Natural killer cell treated with Interleukin-12 subunit alpha and Interleukin-12 subunit beta and Interleukin-15 and Interleukin-18, amount 100 ng/mL, for 72 hours (primary cell): ENCODE data around the gene KRTAP10-1. TPM values are rescaled to one million over a fixed set of nuclear protein-coding genes. Genes with fewer than 3 reads are reported as not detected.

ENCODE experiments used
- ATAC-seq, 2 donors: fragments of 150-1000 bp; cut with Tn5 transposase in 1 of 2; sonication (Bioruptor Pico), chemical (Tn5 transposase) in 1 of 2; 2 replicates each; pipeline ENCODE4 v1.10.0; 2021
- DNase-seq: peaks from one replicate; pipeline ENCODE4 v3.0.0; 2022; ENCODE audit warnings: low spot score
- H3K27ac Mint-ChIP-seq, 2 donors: 1 replicate in 1 of 2; 2 replicates in 1 of 2; pipeline ENCODE4 v1.8.0; 2022; ENCODE audit warnings: mixed read lengths in 2 of 2, mild to moderate bottlenecking in 1 of 2, moderate library complexity in 1 of 2
- H3K27me3 Mint-ChIP-seq, 2 donors: 1 replicate in 1 of 2; 2 replicates in 1 of 2; pipeline ENCODE4 v1.8.0; 2022; ENCODE audit warnings: mixed read lengths in 2 of 2
- H3K36me3 Mint-ChIP-seq: one replicate; pipeline ENCODE4 v1.8.0; 2022; ENCODE audit warnings: mixed read lengths
- H3K4me1 Mint-ChIP-seq, 2 donors: 1 replicate in 1 of 2; 2 replicates in 1 of 2; pipeline ENCODE4 v1.8.0; 2022; ENCODE audit warnings: low read depth in 2 of 2, mixed read lengths in 2 of 2, mild to moderate bottlenecking in 1 of 2
- H3K4me3 Mint-ChIP-seq: one replicate; pipeline ENCODE4 v1.8.0; 2022; ENCODE audit warnings: mixed read lengths
- H3K9me3 Mint-ChIP-seq: 2 replicates; pipeline ENCODE4 v1.8.0; 2022; ENCODE audit warnings: mixed read lengths
- total RNA-seq, 2 donors: library from RNA; stranded (reverse); gene quantifications; one replicate each; pipeline ENCODE4 v1.2.3, GENCODE V29; 2022

The KRTAP10-1 gene
- total RNA-seq, 2 donors from 2014 or later: not detected

DNA sequence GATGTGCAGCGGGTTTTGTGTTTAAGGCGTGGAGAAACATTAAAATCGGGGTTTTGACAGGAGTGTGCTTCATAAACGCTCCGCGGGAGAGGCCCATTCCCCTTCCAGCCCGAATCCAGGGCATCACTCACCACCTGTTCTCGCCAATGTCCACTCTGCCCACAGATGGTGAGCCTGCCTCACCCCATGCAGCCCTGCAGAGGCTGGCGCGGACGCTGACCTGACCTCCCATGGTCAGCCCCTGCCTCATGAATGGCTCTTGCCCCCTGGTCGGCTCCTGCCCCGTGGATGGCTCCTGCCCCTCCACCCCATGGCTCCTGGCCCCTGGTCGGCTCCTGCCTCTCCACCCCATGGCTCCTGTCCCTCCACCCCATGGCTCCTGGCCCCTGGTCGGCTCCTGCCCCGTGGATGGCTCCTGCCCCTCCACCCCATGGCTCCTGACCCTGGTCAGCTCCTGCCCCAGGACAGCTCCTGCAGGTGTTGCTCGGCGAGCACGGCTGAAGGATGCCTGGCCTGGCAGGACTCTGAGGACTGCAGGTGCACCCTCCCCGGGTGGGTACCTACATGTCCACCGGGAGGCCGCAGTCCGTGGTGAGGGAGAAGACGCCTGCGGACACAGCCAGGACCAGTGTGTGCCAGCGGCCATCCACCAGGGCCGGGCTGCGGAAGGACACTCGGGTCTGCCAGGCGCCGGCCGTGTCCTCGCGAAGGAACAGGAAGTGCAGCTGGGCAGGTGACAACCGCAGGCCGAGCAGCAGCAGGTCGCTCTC lies 6.7 kb downstream of the KRTAP10-1 start:
- Mint-ChIP-seq H3K4me3 (no peak overlapping the region), H3K27ac (no peak overlapping the region), H3K9me3 (no peaks in the 10 kb centered on the region), H3K4me1 (peaks cover 0 to 2% of the 10 kb centered on the region in 2 donors), H3K36me3 (no peaks in the 10 kb centered on the region), H3K27me3 (peaks cover 0 to 2% of the 10 kb centered on the region in 2 donors)
- peak; percentile 32 for DNase-seq
- peak in 1 of 2 donors; percentile 4 for ATAC-seq

DNA sequence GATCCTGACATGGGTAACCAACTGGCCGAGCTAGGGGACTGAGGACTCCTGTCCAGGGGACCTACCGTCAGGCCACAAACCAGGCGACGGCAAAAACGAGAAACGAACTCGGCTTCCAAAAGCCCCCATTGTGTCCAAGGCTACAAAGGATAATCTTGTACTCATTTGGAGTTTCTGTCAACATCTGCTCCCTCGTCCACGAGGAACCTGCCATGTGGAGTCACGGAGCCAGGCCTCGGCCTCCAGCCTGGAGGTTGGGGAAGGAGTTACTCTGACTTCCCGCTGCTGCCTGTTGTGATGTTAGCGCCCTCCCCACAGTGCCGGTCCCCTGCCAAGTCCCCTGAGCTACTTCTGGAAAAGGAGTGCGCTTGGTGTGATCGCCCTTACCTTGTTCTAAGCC lies 7.3 kb downstream of the KRTAP10-1 start:
- ATAC-seq: no peak
- no peaks in the 10 kb centered on the region for H3K36me3 Mint-ChIP-seq
- H3K9me3 Mint-ChIP-seq: no peaks in the 10 kb centered on the region
- no peak overlapping the region for H3K27ac Mint-ChIP-seq
- peak; percentile 39 for DNase-seq
- no peak overlapping the region for H3K4me3 Mint-ChIP-seq
- peaks cover 0 to 2% of the 10 kb centered on the region in 2 donors for H3K4me1 Mint-ChIP-seq
- H3K27me3 Mint-ChIP-seq: no peaks in the 10 kb centered on the region

DNA sequence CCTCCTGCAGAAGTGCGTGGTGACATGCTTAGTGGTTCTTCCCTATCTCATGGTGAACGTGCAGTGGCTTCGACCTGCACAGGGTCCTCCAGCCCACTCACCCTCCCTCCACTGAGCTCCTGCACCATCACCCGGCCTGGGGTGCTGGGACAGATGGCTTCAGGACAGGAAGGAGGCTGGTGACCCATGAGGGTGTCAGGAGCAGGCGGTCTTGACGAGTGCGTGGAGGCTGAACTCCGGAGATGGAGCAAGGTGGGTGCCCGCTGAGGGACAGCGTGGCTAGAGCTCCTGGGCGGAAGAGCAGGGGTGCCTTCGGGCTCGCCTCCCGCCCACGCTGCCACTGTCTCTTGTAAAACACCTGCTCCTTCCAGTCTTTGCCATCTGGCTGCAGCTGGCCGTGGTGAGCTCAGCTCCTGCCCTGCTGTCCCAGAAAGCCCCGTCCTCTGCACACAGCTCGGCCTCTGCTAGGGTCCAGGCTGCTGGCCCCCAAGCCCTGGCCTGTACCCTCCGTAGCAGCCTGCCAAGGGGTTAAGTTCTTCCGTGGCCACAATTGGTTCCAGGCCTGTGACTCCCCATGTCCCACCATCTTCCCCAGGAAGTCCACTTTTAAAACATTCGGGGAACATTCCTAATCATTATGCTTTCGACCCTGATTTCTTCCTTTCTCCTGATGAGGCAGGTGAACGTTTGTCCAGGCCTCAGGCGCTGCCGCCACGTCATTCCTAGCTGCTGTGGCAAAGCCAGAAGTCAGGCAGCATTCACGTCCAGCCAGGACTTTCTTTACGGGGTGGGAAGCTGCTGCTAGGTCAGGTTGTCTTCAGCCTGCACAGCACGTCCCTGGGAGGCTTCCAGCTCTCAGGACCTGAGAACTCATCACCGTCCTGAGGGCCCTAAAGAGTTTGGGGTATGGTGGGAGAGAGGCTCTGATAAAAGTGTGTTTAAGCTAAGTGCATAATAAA lies 8.1 kb downstream of the KRTAP10-1 start:
- no peaks in the 10 kb centered on the region for H3K9me3 Mint-ChIP-seq
- H3K27me3 Mint-ChIP-seq: no peaks in the 10 kb centered on the region
- DNase-seq (no peak), ATAC-seq (no peak)
- peaks cover 0 to 2% of the 10 kb centered on the region in 2 donors for H3K4me1 Mint-ChIP-seq
- H3K36me3 Mint-ChIP-seq: no peaks in the 10 kb centered on the region
- no peak overlapping the region for H3K4me3 Mint-ChIP-seq
- no peak overlapping the region for H3K27ac Mint-ChIP-seq

DNA sequence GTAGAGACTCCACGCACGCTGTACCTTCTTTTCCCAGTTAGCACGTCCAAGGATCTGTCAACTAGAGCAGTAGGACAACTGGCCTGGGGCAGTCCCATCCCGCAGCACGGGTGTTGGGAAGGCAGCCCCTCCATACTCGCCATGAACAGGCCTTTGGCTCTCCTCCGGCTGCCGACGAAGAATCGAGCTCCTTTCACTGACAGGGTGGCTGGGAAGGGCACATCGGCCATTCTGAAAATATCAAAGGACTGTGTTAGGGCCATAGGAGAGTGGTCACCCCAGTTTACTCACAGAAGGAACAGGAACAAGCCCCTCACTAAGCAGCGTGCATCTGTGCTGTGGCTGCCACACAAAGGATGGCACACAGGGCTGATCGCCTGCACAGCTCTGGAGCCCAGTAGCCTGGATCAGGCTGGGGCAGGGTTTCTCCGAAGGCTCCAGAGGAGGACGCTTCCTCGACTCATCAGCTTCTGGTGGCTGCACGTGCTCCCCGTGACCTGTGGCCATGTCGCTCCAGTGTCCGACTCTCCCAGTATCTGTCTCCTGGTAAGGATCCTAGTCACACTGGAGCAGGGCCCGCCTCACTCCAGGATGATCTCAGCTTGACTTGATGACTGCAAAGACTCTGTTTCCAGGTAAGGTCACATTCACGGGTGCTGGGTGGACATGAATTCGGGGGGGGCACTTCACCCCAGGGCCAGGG lies 8.9 kb downstream of the KRTAP10-1 start:
- H3K27ac Mint-ChIP-seq: no peak overlapping the region
- no peak overlapping the region for H3K4me3 Mint-ChIP-seq
- no peaks in the 10 kb centered on the region for H3K36me3 Mint-ChIP-seq

DNA sequence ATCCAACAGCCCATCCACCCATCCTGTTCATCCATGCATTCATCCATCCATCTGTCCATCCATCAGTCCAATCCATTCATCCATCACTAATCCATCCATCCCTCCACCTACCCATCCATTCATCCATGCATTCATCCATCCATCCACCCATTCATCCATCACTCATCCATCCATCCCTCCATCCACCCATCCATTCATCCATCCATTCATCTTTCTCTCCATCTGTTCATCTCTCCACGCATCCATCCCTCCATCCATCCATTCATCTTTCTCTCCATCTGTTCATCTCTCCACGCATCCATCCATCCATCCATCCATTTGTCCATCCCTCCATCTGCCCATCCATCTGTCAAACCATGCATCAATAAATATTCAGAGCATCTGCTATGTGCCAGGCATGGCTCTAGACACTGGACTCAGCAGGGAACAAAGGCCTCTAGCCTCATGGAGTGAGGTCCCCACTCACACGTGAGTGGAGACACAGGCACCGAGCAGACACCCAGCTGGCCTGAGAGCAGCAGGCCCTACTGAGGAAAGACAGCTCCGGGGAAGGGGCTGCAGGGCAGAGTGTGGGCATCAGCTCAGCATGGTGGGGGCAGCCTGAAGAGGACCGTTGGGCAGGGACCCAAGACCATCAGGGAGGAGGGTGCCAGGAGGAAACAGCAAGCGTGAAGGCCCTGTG lies 9.6 kb downstream of the KRTAP10-1 start:
- Mint-ChIP-seq H3K36me3 (no peaks in the 10 kb centered on the region), H3K4me3 (no peak overlapping the region), H3K27me3 (no peaks in the 10 kb centered on the region), H3K27ac (no peak overlapping the region), H3K9me3 (no peaks in the 10 kb centered on the region), H3K4me1 (peaks cover 0 to 2% of the 10 kb centered on the region in 2 donors)
- ATAC-seq (no peak), DNase-seq (no peak)

More for the DNA sequence above, 8.9 kb downstream of the KRTAP10-1 start:
- ATAC-seq (no peak), DNase-seq (peak; percentile 53)
- peaks cover 0 to 2% of the 10 kb centered on the region in 2 donors for H3K4me1 Mint-ChIP-seq
- no peaks in the 10 kb centered on the region for H3K27me3 Mint-ChIP-seq
- no peaks in the 10 kb centered on the region for H3K9me3 Mint-ChIP-seq

DNA sequence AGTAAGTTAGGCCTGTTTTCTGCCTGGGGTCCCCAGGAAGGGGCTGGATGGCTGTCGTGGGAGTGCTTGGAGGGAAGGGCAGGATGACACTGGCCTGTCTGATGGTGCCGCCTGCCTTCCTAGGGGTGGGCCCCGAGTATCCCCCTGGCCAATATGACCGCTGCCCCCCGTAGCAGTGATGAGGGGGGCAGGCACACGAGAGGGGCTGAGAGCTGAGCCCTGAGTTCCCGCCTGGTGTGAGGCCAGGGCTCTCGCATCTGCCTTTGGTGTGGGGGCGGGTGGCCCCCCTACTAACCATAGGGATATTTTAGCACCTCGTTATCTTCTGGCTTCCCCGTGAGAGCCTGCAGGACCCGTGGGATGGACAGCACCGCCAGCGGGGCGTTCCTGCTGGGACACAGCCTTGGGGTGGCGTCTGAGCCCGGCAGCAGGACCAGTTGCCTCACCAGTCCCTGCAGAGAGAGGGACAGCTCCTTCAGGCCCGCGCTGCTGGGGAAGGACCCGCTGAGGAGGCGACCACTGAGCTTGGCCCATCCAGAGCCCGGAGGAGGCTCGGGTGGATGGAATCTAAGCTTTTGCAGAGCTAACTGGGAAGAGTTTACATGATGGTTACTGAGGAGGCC lies 10.4 kb downstream of the KRTAP10-1 start:
- H3K4me1 Mint-ChIP-seq: peaks cover 0 to 2% of the 10 kb centered on the region in 2 donors
- H3K36me3 Mint-ChIP-seq: no peaks in the 10 kb centered on the region
- H3K27me3 Mint-ChIP-seq: no peaks in the 10 kb centered on the region
- no peaks in the 10 kb centered on the region for H3K9me3 Mint-ChIP-seq
- H3K27ac Mint-ChIP-seq: no peak overlapping the region
- peak; percentile 59 for DNase-seq
- ATAC-seq: no peak
- no peak overlapping the region for H3K4me3 Mint-ChIP-seq

DNA sequence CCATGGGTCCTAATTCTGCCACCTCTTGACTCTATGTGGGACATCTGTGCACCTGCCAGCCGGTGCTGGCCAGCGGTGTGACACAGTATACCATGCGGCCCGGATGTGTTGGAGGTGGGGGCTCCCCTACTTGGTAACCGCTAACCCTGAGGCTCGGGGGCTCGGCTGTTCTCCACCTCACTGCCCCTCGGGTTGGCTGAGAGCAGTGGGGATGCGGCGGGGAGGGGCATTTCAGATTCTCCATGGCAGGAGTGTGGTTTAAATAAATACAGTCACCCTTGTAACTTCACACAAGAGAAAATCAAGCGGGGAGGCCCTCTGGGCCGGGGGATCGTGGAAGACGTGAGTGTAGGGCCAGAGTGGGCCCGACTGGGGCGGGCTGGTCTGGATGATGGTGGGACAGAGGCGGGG lies 11.0 kb downstream of the KRTAP10-1 start:
- H3K4me3 Mint-ChIP-seq: no peak overlapping the region
- no peak for ATAC-seq

DNA sequence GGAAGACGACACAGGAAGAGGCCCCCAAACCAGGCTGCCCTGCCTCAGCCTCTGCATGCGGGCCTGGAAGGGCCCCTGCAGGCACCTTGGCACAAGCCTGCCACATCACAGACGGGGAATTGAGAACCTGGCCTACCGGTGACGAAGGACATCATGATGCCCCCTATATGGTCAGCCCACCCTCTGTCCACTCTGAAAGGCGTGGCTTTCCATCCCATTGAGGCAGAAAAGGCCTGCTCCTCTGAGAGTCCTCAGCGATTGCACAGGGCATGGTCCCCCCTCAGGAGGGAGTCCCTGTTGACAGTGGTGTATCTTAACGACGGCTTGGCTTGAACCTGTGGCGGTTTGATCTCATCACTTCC lies 11.4 kb downstream of the KRTAP10-1 start:
- H3K36me3 Mint-ChIP-seq: no peaks in the 10 kb centered on the region
- DNase-seq (peak; percentile 39), ATAC-seq (no peak)
- H3K4me1 Mint-ChIP-seq: peaks cover 0 to 2% of the 10 kb centered on the region in 2 donors
- no peaks in the 10 kb centered on the region for H3K27me3 Mint-ChIP-seq
- H3K27ac Mint-ChIP-seq: no peak overlapping the region
- no peaks in the 10 kb centered on the region for H3K9me3 Mint-ChIP-seq
- no peak overlapping the region for H3K4me3 Mint-ChIP-seq

More for the DNA sequence above, 11.0 kb downstream of the KRTAP10-1 start:
- peak; percentile 41 for DNase-seq
- no peaks in the 10 kb centered on the region for H3K36me3 Mint-ChIP-seq
- no peak overlapping the region for H3K27ac Mint-ChIP-seq
- no peaks in the 10 kb centered on the region for H3K27me3 Mint-ChIP-seq
- H3K4me1 Mint-ChIP-seq: peaks cover 0 to 2% of the 10 kb centered on the region in 2 donors
- H3K9me3 Mint-ChIP-seq: no peaks in the 10 kb centered on the region

DNA sequence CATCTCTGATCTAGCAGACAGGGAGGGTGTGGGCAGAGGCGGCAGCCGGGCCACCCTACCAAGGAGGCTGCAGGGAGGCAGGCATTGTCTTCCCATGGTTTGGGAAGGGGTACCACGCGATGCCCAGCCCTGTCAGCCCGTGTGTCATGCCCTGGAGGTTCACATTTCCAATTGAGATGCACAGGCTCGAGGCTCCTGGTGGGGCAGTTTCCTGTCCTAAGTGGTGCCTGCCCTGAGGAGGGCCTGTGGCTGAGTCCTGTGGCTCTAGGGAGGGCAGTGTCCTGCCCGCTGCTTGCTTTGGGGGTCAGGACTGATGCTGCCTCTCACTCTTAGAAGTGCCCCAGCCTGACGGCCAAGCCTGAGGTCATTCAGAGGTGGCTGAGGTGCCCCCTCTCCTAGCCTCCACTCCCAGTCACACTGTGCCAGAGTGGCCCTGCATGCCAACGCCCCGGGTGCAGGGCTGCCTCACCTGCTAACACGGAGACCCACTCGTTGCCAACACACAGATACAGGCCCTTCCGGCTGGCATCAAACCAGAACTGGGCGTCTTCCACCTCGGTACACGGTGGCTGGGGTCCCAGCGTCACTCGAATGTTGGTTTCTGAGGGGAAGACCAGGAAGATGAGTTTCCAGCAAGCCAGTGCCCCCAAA lies 11.9 kb downstream of the KRTAP10-1 start:
- Mint-ChIP-seq H3K9me3 (no peaks in the 10 kb centered on the region), H3K4me3 (no peak overlapping the region), H3K27me3 (no peaks in the 10 kb centered on the region), H3K27ac (no peak overlapping the region), H3K36me3 (no peaks in the 10 kb centered on the region), H3K4me1 (peaks cover 0 to 2% of the 10 kb centered on the region in 2 donors)
- ATAC-seq (no peak), DNase-seq (peak; percentile 41)

DNA sequence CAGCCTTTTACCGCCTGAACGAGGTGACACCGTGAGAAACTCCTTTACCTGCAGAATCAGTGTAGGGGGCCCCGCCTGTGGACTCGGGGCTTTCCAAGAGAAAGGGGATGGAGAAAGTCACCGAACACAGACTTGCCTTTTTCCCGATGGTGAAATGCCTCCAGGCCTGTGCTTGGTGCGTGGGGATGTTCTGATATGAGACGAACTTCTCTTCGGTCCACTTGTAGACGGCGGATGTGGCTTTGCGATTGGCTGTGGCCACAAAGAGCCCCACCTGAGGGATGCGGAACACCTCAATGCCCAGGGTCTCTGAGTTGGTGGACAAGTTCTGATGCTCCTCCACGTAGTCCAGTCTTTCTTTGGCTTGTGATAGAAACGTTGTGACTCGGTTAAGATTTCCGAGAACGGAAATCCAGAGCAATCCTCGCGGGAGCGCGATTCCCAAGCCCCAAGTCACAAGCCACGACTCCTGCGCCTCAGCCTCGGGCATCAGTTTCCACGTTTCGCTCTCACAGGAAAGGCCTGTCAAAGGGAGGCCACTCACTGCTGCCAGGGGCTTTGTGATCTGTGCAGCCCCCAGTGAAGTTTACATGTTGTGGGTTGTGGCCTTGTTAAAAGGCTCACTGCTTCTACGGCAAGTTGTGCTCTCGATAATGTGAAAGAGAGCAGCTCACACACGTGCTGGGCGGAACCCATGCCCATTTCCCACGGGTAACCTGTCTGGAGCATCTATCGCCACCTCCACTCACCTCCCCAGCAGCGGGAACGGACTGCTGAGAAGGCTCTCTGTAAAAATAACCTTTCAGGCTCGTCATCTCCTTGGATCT lies 12.6 kb downstream of the KRTAP10-1 start:
- H3K9me3 Mint-ChIP-seq: no peaks in the 10 kb centered on the region
- no peaks in the 10 kb centered on the region for H3K36me3 Mint-ChIP-seq
- ATAC-seq (no peak), DNase-seq (peak; percentile 51)
- H3K27me3 Mint-ChIP-seq: no peaks in the 10 kb centered on the region
- H3K27ac Mint-ChIP-seq: no peak overlapping the region
- no peak overlapping the region for H3K4me3 Mint-ChIP-seq
- H3K4me1 Mint-ChIP-seq: peaks cover 0 to 2% of the 10 kb centered on the region in 2 donors

DNA sequence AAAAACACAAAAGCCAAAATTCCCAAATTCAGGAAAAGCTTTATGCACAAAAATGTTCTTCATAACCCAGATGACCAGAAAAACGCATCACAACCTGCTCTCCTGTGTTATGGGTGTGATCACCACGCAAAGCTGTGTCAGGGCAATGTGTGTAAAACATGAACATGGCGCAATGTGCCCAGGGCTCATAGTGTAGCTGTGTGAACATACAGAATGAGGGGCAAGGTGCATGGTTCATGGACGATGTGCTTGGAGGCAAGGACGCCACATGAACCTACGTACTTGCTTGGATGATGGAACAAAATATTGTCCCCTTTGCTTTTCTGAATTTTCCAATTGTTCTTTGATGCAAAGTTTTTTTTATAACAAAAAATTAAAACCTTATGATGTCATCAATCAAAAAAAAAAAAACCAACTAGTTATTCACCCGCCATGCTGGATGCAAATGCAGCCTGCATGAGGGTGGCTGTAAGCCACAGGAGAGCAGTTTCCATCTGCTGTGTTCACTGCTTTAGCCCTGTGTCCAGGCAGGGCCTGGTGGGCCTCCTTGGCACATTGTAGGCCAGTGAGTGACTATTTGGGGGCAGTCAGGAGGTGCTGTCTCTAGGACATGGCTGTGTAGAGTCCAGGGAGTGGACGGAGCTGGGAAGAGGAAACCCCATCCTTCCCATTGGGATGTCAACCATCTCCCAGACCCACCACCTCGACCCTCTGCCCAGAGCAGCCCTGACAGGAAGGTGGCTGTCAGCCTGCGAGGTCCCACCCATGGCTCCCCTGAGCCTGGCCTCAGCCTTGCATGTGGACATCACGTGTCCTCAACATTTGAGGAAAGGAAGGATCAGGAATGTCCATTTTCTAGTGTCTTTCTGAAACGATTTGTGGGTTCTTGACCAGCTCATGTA lies 13.6 kb downstream of the KRTAP10-1 start:
- DNase-seq (peak; percentile 45), ATAC-seq (no peak)
- no peak overlapping the region for H3K4me3 Mint-ChIP-seq
- peaks cover 0 to 2% of the 10 kb centered on the region in 2 donors for H3K4me1 Mint-ChIP-seq
- H3K27ac Mint-ChIP-seq: no peak overlapping the region
- H3K9me3 Mint-ChIP-seq: no peaks in the 10 kb centered on the region
- H3K36me3 Mint-ChIP-seq: no peaks in the 10 kb centered on the region
- no peaks in the 10 kb centered on the region for H3K27me3 Mint-ChIP-seq
